ENCODE results near the gene NTRK1. TPM values are rescaled to one million over a fixed set of nuclear protein-coding genes. Genes with fewer than 3 reads are reported as not detected.

The NTRK1 gene
- total and polyA plus RNA-seq, 2 of the 4 experiments (the other 2 are of a cell fraction) = not detected

DNA sequence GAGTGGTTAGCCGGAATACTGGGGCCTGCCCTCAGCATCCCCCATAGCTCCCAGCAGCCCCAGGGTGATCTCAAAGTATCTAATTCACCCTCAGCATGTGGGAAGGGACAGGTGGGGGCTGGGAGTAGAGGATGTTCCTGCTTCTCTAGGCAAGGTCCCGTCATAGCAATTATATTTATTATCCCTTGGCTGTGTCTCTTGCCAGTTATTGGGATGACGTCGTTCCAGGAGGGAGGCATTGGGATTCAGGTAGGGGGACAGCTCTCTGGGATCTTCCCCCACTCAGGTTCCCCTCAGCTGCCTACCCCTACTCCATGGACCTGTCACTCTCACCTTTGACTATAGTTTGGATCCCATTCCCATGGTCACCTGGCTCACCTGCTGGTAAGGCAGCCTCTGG lies 21.0 kb downstream of the NTRK1 start:
- TF ChIP-seq RCOR1 (IDR thresholded peaks at IDR 0.05; ENCODE audit: insufficient replicate concordance, low read length) = no peak
- TF ChIP-seq CHD1 (IDR thresholded peaks at IDR 0.05; ENCODE audit: low read depth, low read length) = no peak
- TF ChIP-seq NFE2L2 (IDR thresholded peaks at IDR 0.05; ENCODE audit: low read depth, low read length) = no peak
- TF ChIP-seq FOS (IDR thresholded peaks at IDR 0.05; ENCODE audit: low read depth, low read length) = no peak
- TF ChIP-seq MAZ (IDR thresholded peaks at IDR 0.05; ENCODE audit: borderline replicate concordance, low read depth, low read length) = no peak
- TF ChIP-seq, protein P1, sequence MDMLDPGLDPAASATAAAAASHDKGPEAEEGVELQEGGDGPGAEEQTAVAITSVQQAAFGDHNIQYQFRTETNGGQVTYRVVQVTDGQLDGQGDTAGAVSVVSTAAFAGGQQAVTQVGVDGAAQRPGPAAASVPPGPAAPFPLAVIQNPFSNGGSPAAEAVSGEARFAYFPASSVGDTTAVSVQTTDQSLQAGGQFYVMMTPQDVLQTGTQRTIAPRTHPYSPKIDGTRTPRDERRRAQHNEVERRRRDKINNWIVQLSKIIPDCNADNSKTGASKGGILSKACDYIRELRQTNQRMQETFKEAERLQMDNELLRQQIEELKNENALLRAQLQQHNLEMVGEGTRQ (IDR thresholded peaks at IDR 0.05; ENCODE audit: low read depth, low read length) = no peak
- no peak for TF ChIP-seq POLR2A (IDR thresholded peaks at IDR 0.05; ENCODE audit: low read depth, low read length)
- DNase-seq (no peak), ATAC-seq (ENCODE audit: low read depth) (no peak)
- no peaks in the 10 kb centered on the region for H3K9me1 ChIP-seq (ENCODE audit: insufficient read depth, low read length)
- H4K91ac ChIP-seq (ENCODE audit: insufficient read depth, low read depth, low read length) = no peak overlapping the region
- no peak overlapping the region for H2AFZ ChIP-seq (replicated peaks; ENCODE audit: low read length, poor library complexity)
- in situ Hi-C loops (cut with MboI; ENCODE audit: low sequenced_read_pairs) (loop anchor here (10.0 kb wide), 1 partner anchor 187 kb away; no protein-coding TSS in a partner anchor), intact Hi-C loops (cut with micrococcal nuclease) (no loop called here), dilution Hi-C loops (cut with HindIII; ENCODE audit: low sequenced_read_pairs, unreplicated experiment) (no loop called here)
- no peak overlapping the region for H3K27ac ChIP-seq (ENCODE audit: insufficient read depth, low read length)
- BruUV-seq (replicated peaks) = no TSS peak
- no peaks in the 10 kb centered on the region for H3K79me1 ChIP-seq (ENCODE audit: low read depth in 1 of 2, low read length in 2 of 2)
- H3K9ac ChIP-seq (ENCODE audit: low read depth, low read length) = no peak overlapping the region
- H3K14ac ChIP-seq (replicated peaks; ENCODE audit: low read depth, low read length) = no peak overlapping the region
- peaks cover 93% of the 10 kb centered on the region for H3K27me3 ChIP-seq (ENCODE audit: control insufficient read depth, insufficient read depth, low read length)
- H4K8ac ChIP-seq (ENCODE audit: low read depth in 2 of 2, low read length in 2 of 2) = no peak overlapping the region
- no peaks in the 10 kb centered on the region for H3K9me3 ChIP-seq (ENCODE audit: control insufficient read depth, insufficient read depth, low read length)
- no peak overlapping the region for H4K5ac ChIP-seq (ENCODE audit: low read depth, low read length)
- H2AK5ac ChIP-seq (ENCODE audit: low read depth, low read length) = no peak overlapping the region
- CTCF ChIA-PET = interaction anchor here (1.2 kb wide), 1 partner anchor 83 kb away, joined by 4 read pairs; no protein-coding TSS in a partner anchor
- H2BK120ac ChIP-seq (ENCODE audit: low read depth, low read length) = no peak overlapping the region
- no peak overlapping the region for H3K18ac ChIP-seq (ENCODE audit: low read depth, low read length)
- no peak overlapping the region for H2AK9ac ChIP-seq (replicated peaks; ENCODE audit: low read depth, low read length, poor library complexity)
- POLR2A ChIA-PET (ENCODE audit: unreplicated experiment) = no interaction called here
- H2BK5ac ChIP-seq (ENCODE audit: low read depth, low read length, poor library complexity, severe bottlenecking) = no peak overlapping the region
- no peak overlapping the region for H3K23ac ChIP-seq (ENCODE audit: low read depth, low read length)
- no peak overlapping the region for H2BK15ac ChIP-seq (ENCODE audit: low read depth, low read length)
- H3K4me3 ChIP-seq (ENCODE audit: insufficient read depth, low read depth, low read length) = no peak overlapping the region
- peaks cover 4% of the 10 kb centered on the region; the same call in 1 of the 2 replicates for H4K20me1 ChIP-seq (ENCODE audit: insufficient read depth, low read length)
- no peaks in the 10 kb centered on the region for H3K36me3 ChIP-seq (ENCODE audit: control insufficient read depth, insufficient read depth, low read length)
- H3K56ac ChIP-seq (ENCODE audit: extremely low read depth, insufficient read depth, low read length) = no peak overlapping the region
- H2BK20ac ChIP-seq (ENCODE audit: low read depth, low read length) = no peak overlapping the region
- no CpG with 5 or more reads among the region's 4 CpGs for WGBS, 2 experiments (ENCODE audit: extremely low coverage in 2 of 2, insufficient read length in 1 of 2)
- H3K4me2 ChIP-seq (ENCODE audit: low read depth, low read length) = no peak overlapping the region
- no peaks in the 10 kb centered on the region for H3K4me1 ChIP-seq (ENCODE audit: control insufficient read depth, insufficient read depth, low read length)
- no peak overlapping the region for H3K4ac ChIP-seq (ENCODE audit: low read depth, low read length)
